A204.1 (cell line): ENCODE results near the gene LRRC4B.

ENCODE experiments used
- FAIRE-seq: peaks from 2 replicates; lab custom pipeline; 2012; peaks lifted over from hg19 to GRCh38; lab: Jason Lieb, UNC

The LRRC4B gene

DNA sequence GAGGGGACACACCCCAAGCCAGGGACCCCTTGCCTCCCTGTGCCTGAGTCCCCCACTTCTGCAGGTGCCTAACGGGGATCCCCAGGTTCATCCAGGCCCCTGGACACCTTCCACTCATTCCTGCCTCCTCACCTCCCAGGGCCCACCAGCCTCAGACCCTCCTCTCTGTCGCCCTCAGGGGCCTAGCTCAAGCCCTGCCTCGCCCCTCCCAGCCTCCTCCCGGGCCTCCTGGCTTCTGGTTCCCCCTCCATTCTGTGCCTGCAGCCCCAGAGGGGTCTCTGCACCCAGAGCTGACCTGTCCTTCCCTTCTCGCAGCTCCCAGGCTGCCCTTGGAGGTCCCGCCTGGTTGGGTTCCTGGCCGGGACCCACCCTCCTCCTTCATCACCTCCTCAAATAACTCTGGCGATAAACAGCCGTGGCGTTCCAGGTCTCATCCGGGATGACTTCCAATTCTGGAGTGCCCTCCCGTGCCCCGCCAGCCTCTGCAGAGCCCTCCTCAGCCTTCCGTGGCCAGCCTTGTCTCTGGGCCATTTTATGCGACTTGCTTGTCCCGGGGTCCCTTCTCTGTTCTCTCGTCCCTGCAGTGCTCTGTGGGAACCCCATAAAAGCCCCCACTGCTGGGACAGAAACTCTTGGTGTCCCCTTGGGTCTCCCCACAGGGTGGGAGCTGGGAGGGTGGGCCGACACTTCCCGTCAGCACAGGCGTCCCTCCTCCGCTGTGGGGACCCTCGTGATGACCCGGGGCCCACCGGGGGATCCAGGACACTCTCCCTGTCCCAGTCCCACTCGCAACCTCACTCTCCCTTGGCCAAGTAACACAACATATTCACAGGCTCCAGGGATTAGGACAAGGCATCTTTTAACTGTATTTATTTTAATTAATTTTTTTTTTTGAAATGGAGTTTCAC, 66.4 kb downstream of the LRRC4B start:
- FAIRE-seq, result no peak

DNA sequence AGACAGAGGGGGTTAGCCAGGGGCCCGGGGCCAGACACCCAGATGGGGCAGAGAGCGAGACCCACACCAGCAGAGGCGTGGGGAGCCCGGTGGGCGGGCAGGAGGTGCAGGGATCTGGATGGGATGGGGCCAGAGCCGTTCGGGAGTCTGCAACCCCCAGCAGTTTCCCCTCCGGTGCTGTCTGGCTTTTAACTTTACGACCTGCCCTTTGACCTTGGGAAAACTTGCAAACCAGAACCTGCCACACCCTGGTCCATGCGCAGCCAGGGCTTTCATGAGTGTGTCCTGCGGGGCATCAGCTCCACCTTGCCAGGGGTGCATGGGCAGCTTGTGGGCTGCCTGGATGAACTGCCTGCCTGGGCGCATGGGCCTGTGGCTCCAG, 67.1 kb downstream of the LRRC4B start:
- no peak for FAIRE-seq

DNA sequence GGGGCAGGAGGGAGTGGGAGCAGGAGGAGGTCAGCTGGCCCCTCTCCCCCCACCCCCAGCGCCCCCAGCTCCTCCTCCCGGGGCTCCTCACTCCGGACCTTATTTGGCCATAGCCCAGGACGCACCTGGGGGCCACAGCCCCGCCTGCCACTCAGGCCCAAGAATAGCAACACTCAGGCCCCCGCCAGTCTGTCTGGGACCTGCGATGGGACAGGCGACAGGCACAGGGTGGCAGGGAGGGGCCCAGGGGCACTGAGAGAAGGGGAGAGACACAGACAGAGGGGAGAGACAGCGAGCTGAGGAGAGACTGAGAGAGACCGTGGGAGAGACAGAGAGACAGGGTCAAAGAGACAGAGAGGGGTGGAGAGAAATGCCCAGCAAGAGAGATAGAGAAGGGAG, 67.5 kb downstream of the LRRC4B start:
- no peak for FAIRE-seq

GRCh38 chr19:50500060-50500752, 68.0 kb downstream of the LRRC4B start:
- FAIRE-seq, result no peak

DNA sequence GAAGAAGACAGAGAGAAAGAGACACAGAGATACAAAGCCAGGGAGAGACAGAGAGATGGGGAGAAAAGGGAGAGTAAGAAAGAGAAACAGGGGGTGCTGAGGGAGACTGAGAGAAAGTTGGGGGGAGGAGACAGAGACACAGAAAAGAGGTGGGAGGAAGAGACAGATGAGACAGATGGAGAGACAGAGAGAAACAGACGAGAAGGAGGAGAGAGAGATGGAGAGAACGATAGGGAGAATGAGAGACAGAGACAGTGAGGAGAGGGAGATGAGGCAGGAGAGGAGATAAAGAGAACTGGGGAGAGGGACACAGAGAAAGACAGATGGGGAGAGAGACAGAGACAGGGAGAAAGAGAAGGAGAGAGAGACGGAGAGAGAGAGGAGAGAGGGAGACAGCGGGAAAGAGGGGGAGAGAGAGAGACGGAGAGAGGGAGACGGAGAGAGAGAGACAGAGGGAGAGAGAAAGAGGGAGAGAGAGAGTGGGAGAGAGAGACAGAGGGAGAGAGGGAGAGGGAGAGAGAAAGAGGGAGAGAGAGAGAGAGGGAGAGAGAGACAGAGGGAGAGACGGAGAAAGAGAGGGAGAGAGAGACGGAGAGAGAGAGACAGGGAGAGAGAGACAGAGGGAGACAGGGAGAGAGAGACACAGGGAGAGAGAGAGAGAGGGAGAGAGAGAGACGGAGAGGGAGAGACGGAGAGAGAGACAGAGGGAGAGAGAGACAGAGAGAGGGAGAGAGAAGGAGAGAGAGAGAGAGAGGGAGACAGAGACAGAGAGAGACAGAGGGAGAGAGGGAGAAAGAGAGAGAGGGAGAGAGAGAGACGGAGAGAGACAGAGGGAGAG, 69.8 kb downstream of the LRRC4B start:
- no peak for FAIRE-seq

DNA sequence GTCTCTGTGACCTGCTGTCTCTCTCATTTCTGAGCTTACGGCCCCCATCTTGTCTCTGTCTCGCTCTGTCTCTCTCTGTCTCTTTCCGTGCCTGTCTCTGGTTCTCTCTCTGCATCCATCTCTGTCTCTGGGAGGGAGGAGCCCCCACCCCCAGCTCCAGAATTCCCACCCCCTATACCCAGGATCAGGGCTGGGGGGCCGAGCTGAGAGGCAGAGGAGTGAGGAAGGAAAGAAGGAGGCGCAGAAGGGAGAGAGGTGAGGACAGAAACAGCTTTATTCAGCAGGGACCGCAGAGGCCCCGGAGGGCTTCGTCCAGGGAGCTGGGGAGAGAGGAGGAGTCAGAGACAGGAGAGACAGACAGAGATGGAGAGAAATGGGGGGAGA, 71.2 kb downstream of the LRRC4B start:
- FAIRE-seq, result no peak

- FAIRE-seq, result no peak
Observed at GRCh38 chr19:50496189-50497021, 71.8 kb downstream of the LRRC4B start.

GRCh38 chr19:50495020-50495531, 73.2 kb downstream of the LRRC4B start:
- no peak for FAIRE-seq

GRCh38 chr19:50494186-50495019, 73.8 kb downstream of the LRRC4B start:
- no peak for FAIRE-seq

DNA sequence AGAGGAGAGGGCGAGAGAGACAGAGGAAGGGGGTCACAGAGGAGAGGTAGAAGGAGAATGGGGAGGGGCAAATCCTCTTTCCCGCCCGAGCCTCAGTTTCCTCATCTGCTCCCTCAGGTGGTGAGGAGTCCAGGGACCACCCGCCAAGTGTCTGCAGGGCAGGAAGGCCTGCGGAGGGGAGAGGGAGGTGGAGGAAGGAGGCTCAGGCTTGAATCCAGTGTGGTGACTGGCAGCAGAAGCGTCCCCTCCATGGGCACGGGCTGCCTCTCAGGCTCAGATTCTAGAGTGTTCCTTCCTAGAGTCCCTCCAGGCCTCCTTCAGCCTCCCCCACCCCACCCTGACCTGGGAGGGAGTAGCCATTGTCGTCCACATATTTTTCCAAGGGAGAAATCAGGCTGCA, 75.1 kb downstream of the LRRC4B start:
- FAIRE-seq, result no peak

GRCh38 chr19:50492303-50493052, 75.8 kb downstream of the LRRC4B start:
- FAIRE-seq, result no peak

GRCh38 chr19:50490991-50491472, 77.2 kb downstream of the LRRC4B start:
- no peak for FAIRE-seq

DNA sequence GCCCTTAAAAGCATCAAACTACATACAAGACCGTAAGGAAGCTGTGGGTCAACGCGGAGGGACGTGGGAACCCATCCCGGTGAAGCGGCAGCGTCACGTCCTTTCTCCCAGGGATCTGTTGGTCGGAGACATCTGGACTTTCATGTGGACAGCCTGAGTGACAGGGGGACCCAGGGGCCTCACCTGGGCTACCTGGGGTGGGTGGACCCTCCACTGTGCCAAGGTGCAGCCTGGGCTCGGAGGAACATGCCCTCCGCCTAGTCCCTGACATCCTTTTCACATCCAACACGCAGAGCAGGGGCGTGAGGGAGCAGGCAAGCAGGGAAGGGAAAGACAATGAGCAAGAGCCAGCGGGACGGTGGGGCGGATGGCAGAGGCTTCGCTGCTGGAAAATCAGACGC, 77.8 kb downstream of the LRRC4B start:
- FAIRE-seq, result no peak

- FAIRE-seq, result no peak
Observed at GRCh38 chr19:50489461-50490011, 78.7 kb downstream of the LRRC4B start.

DNA sequence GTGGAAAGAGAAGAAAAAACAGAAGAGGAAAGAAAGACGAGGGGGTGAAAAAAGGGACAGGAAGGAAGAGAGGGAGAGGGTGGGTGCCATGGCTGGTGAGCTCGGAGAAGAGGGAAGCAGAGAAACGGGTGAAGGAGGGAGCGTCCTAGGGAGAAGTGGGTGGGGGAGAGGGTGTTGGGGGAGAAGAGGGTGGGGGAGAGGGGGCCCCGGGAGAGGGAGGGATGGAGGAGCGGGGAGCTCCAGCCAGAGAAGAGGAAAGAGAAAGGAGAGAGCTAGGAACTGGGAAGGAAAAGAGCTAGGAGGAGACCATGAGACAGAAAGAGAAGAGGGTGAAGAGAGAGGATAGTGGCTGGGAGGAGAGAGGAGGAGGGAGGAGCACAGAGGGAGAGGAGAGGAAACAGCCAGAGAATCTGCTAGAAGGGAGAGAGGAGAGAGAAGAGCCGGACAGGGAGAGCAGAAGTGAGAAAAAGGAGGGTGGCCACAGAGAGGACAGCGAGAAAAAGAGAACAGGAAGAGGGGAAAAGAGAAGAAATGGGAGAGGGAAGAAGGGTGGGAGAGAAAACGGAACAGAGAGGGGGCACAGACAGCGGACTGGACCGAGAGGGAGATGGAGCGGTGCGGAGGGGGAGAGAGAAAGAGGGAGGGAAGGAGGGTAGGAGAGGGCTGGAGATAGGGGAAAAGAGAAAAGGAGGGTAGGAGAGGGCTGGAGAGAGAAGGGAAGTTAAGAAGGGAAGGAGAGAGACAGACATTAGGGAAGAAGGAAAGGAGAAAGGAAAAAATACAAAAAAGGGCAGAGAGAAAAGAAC, 79.6 kb downstream of the LRRC4B start:
- no peak for FAIRE-seq

DNA sequence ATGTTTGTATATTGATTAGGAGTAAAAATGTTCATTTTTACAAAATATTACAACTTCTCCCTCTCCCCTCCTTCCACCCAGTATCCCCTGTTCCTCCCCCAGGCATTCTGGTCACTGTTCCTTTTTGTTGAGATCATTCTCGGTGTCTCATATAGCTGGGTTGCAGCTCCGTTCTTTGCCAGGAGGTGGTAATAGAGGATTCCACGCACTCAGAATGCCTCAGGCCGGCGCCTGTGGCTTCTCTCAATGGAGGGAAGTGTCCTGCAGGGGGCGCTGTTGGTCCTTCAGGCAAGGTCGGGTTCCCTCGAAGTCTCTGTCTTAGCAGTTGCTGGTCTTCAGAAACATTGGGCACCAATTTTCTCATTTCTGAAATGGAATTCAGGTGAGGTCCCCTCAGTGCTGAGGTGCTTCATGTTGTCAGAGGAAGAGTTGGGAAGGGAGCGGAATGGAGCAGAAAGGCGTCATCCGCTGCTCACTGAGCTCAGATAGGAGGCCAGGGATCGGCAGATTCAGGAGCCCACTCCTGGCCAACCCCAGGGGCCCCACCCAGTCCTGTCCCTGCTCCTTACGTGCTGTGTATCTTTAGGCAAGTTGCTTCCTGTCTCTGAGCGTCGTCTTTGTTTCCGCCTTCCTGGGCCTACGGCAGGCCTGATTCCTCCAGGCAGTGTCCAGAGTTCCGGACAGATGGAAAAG, 81.3 kb downstream of the LRRC4B start:
- no peak for FAIRE-seq

- FAIRE-seq, result no peak
Observed at GRCh38 chr19:50485284-50485955, 82.8 kb downstream of the LRRC4B start.
